SK-N-SH treated with all-trans-retinoic acid at 6 μM for 48 hours (cell line): Measurements from ENCODE around the gene CHID1.

Source experiments
- ARNTL ChIP-seq: fragments of 450-650 bp; formaldehyde crosslinking; IDR thresholded peaks from 2 replicates; pipeline ENCODE4 v1.5.0; 2020; ENCODE audit warnings: low read depth, mild to moderate bottlenecking, moderate library complexity, borderline replicate concordance
- GLIS3 ChIP-seq: fragments of 250-450 bp; sonication (Bioruptor Pico); IDR thresholded peaks from 2 replicates; pipeline ENCODE4 v1.5.0; 2020; ENCODE audit warnings: mild to moderate bottlenecking, moderate library complexity
- RARB ChIP-seq: fragments of 250-450 bp; sonication (Bioruptor Pico); IDR thresholded peaks from 2 replicates; pipeline ENCODE4 v1.8.0; 2021; ENCODE audit warnings: mild to moderate bottlenecking, moderate library complexity
- TF ChIP-seq, protein P1 (sequence below): fragments of 250-450 bp; sonication (Bioruptor Pico); IDR thresholded peaks from 2 replicates; pipeline ENCODE4 v1.8.0; 2020; ENCODE audit warnings: mild to moderate bottlenecking, moderate library complexity, borderline replicate concordance

DNA sequence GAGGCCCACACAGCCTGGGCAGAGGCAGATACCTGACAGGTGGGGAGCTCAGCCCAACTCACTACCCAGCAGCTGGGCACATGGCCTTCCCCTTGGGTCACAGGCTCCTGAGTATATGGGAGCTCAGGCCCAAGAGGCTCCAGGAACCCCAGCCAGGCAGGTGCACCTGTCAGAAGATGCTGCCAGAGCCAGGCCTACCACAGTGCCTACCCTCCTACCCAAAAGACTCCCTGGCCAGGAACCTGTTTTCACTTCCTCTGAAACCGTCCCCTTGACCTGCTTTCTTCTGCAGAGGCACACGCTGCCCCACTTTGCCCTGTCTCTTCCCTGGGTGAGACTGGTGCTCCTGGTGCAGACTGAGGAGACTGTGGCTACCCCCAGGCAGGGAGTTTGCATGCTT, 2.9 kb downstream of the CHID1 start:
- TF ChIP-seq GLIS3 (CRISPR knock-in tag) (no peak), RARB (CRISPR knock-in tag) (no peak), ARNTL (CRISPR knock-in tag) (no peak)
- TF ChIP-seq, protein P1, sequence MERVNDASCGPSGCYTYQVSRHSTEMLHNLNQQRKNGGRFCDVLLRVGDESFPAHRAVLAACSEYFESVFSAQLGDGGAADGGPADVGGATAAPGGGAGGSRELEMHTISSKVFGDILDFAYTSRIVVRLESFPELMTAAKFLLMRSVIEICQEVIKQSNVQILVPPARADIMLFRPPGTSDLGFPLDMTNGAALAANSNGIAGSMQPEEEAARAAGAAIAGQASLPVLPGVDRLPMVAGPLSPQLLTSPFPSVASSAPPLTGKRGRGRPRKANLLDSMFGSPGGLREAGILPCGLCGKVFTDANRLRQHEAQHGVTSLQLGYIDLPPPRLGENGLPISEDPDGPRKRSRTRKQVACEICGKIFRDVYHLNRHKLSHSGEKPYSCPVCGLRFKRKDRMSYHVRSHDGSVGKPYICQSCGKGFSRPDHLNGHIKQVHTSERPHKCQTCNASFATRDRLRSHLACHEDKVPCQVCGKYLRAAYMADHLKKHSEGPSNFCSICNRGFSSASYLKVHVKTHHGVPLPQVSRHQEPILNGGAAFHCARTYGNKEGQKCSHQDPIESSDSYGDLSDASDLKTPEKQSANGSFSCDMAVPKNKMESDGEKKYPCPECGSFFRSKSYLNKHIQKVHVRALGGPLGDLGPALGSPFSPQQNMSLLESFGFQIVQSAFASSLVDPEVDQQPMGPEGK: no peak
